GM18526 (cell line): ENCODE data around the gene PPP1R3E.
A peak's percentile ranks its signal among the peaks of the same experiment; 100 is the strongest.

Experiments
- POLR2A ChIP-seq: IDR thresholded peaks from 3 replicates; pipeline ENCODE4 v1.6.1; 2011; ENCODE audit not compliant: insufficient read length; ENCODE audit errors: extremely low read depth

PPP1R3E gene

GRCh38 chr14:23302290-23303225 lies at the start of gene PPP1R3E:
PPP1R3E (minus strand) TSS chr14:23302859; CDS start chr14:23302576, 283 bp downstream.
- TF ChIP-seq POLR2A, result peak; percentile 76

GRCh38 chr14:23351681-23352505 lies 49.2 kb upstream of the PPP1R3E start:
- TF ChIP-seq POLR2A, result no peak

- TF ChIP-seq POLR2A, result no peak
These were observed 46.6 kb upstream of the PPP1R3E start for GRCh38 chr14:23349156-23349845.

- no peak for TF ChIP-seq POLR2A
These were observed 45.6 kb upstream of the PPP1R3E start for GRCh38 chr14:23348297-23348655.

- TF ChIP-seq POLR2A, result no peak
These were observed 45.0 kb upstream of the PPP1R3E start for GRCh38 chr14:23347406-23348296.

- no peak for TF ChIP-seq POLR2A
These were observed 44.2 kb upstream of the PPP1R3E start for GRCh38 chr14:23346693-23347405.

GRCh38 chr14:23345987-23346692 lies 43.5 kb upstream of the PPP1R3E start:
- no peak for TF ChIP-seq POLR2A

GRCh38 chr14:23344481-23344880 lies 41.8 kb upstream of the PPP1R3E start:
- TF ChIP-seq POLR2A, result no peak

- no peak for TF ChIP-seq POLR2A
These were observed 37.0 kb upstream of the PPP1R3E start for GRCh38 chr14:23339506-23340268.

GRCh38 chr14:23335623-23336022 lies 33.0 kb upstream of the PPP1R3E start:
- TF ChIP-seq POLR2A, result no peak

GRCh38 chr14:23327947-23328744 lies 25.5 kb upstream of the PPP1R3E start:
- TF ChIP-seq POLR2A, result no peak
